K562 treated with DMSO at 1 percent for 4 hours (cell line): ENCODE results near the gene CELSR1. TPM values are rescaled to one million over a fixed set of nuclear protein-coding genes. Genes with fewer than 3 reads are reported as not detected.

ENCODE experiments used
- total RNA-seq: library from RNA; unstranded; fragments of 300-600 nt; gene quantifications from 2 replicates; pipeline ENCODE4 v1.2.3, GENCODE V29; 2022; ENCODE audit not compliant: insufficient read depth

Gene CELSR1
- total RNA-seq, result not detected in 2 replicates

GRCh38 chr22:46537225-46537945 lies at the start of gene CELSR1:
CELSR1 (minus strand) TSS chr22:46537620; CDS start chr22:46537170, 450 bp downstream.

GRCh38 chr22:46335201-46336118 lies 202.0 kb downstream of the CELSR1 start, which contains the start of gene TRMU:
TRMU (plus strand) TSS chr22:46335714; CDS start chr22:46335765, 51 bp downstream.

Other genes starting within 250 kb of the CELSR1 start
- gene GTSE1, start 240.8 kb downstream of the CELSR1 start, total RNA-seq, result 19.5 and 30.3 TPM in 2 replicates
- gene TRMU, start 201.9 kb downstream of the CELSR1 start, total RNA-seq, result 26.7 and 36.8 TPM in 2 replicates
- 12.0 and 49.0 TPM in 2 replicates for gene GRAMD4, start 82.8 kb upstream of the CELSR1 start, total RNA-seq
- 18.2 and 20.3 TPM in 2 replicates for gene CERK, start 200.6 kb upstream of the CELSR1 start, total RNA-seq
- 9.4 and 11.5 TPM in 2 replicates for gene TBC1D22A, start 225.0 kb upstream of the CELSR1 start, total RNA-seq